ENCODE data around the gene FRMPD3. TPM values are rescaled to one million over a fixed set of nuclear protein-coding genes. Genes with fewer than 3 reads are reported as not detected.

Gene FRMPD3
- total RNA-seq, 4 donors from 2014 or later: under 0.01 to 0.04 TPM; not detected in 2

DNA sequence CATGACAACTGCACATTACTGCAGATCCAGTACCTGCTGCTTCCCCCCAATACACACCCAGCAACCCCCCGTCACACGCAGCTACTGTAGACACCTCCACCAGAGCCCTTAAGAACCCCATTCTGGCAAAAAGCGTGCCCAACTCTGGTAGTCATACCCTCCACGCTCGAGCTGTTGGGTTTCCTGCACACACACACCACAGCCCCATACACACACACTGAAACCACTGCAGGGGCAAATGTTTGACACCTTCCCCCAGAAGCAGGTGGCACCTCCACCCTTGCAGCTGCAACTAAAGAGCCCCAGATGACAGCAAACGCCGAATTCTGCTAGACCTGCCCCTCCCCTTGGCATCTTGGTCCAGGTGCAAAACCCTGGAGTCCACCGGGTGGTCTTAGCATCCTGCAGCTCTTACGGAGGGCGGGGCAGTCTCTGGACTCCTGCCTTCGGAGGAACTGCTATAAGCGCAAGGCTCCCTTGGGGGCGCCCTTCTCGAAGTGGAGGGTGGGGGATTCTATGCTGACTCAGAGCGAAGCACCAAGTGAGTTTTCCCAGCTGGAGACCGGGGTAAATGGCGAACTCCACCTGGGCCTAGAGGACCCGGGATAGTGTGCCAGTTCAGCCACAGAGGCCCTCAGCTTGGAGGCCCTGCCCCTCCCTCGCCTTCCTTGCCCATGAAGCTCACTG lies 1.5 kb downstream of the FRMPD3 start:
- H3K36me3 ChIP-seq: no peaks in the 10 kb centered on the region
- H3K4me1 ChIP-seq: peaks cover 0 to 18% (median 0%) of the 10 kb centered on the region in 3 donors
- H3K27me3 ChIP-seq: peaks cover 27% of the 10 kb centered on the region
- no peaks in the 10 kb centered on the region for H3K9me3 ChIP-seq
- H3K27ac ChIP-seq: no peak overlapping the region
- WGBS, 2 donors (ENCODE audit: low coverage in 1 of 2): 48% methylated on average over 3 of the region's 19 CpGs; no CpG with 5 or more reads in 1 of the 2 donors
- no peak overlapping the region for H3K4me3 ChIP-seq
- ATAC-seq: no peak
- TF ChIP-seq EP300 (IDR thresholded peaks at IDR 0.05) (no peak), POLR2A (IDR thresholded peaks at IDR 0.05) (no peak), POLR2AphosphoS5 (IDR thresholded peaks at IDR 0.05) (no peak)
- TF ChIP-seq, protein P1, sequence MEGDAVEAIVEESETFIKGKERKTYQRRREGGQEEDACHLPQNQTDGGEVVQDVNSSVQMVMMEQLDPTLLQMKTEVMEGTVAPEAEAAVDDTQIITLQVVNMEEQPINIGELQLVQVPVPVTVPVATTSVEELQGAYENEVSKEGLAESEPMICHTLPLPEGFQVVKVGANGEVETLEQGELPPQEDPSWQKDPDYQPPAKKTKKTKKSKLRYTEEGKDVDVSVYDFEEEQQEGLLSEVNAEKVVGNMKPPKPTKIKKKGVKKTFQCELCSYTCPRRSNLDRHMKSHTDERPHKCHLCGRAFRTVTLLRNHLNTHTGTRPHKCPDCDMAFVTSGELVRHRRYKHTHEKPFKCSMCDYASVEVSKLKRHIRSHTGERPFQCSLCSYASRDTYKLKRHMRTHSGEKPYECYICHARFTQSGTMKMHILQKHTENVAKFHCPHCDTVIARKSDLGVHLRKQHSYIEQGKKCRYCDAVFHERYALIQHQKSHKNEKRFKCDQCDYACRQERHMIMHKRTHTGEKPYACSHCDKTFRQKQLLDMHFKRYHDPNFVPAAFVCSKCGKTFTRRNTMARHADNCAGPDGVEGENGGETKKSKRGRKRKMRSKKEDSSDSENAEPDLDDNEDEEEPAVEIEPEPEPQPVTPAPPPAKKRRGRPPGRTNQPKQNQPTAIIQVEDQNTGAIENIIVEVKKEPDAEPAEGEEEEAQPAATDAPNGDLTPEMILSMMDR (IDR thresholded peaks at IDR 0.05): no peak

DNA sequence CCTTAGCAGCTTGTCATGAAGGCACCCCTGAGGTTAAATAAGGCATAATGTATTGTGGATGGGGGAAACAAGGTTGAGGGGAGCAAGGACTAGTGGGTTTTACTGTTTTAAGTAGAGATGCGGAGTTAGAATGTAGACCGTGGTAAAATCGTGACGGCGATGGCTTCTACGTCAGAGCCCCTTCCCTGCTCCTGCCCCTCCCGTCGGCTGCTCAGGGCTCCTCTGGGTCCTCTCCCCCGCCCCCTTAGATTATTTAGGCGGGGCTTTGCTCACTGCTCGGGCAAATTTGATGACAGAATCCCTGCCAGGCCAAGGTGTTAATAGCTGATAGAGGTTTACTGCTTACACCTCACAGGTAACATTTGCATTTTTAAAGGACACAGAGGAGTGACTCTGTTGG lies 2.3 kb downstream of the FRMPD3 start:
- no peaks in the 10 kb centered on the region for H3K36me3 ChIP-seq
- no peak overlapping the region for H3K4me3 ChIP-seq
- no peak for TF ChIP-seq EP300 (IDR thresholded peaks at IDR 0.05)
- TF ChIP-seq, protein P1 (IDR thresholded peaks at IDR 0.05): no peak
- no peak for TF ChIP-seq POLR2A (IDR thresholded peaks at IDR 0.05)
- TF ChIP-seq POLR2AphosphoS5 (IDR thresholded peaks at IDR 0.05): no peak
- peaks cover 27% of the 10 kb centered on the region for H3K27me3 ChIP-seq
- H3K27ac ChIP-seq: no peak overlapping the region
- ATAC-seq: no peak
- 65% methylated on average over 10 of the region's 11 CpGs; no CpG with 5 or more reads in 1 of the 2 donors for WGBS, 2 donors (ENCODE audit: low coverage in 1 of 2)
- H3K4me1 ChIP-seq: peaks cover 0 to 18% (median 0%) of the 10 kb centered on the region in 3 donors
- H3K9me3 ChIP-seq: no peaks in the 10 kb centered on the region

DNA sequence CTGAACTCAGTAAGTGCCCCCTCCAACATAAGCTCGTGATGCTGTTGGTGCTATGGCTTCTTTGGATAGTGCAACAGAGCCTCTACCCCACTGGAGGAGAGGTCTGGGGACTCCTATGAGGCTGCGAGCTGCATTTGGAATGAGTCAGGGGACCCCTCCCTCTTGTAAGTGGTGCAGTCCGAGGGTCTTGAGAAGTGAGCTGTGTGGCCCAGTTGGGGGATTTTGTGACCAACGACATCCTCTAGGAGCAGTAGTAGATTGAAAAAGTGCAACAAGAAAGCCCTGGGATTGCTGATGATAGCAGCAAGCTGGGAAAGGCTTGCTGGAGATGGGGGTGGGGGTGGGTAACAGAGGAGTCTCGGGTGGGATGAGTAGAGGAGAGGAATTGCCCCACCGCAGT lies 3.1 kb downstream of the FRMPD3 start:
- TF ChIP-seq EP300 (IDR thresholded peaks at IDR 0.05) (no peak), POLR2A (IDR thresholded peaks at IDR 0.05) (no peak), POLR2AphosphoS5 (IDR thresholded peaks at IDR 0.05) (no peak)
- TF ChIP-seq, protein P1 (IDR thresholded peaks at IDR 0.05): no peak
- 60% methylated on average over 1 of the region's 6 CpGs; no CpG with 5 or more reads in 1 of the 2 donors for WGBS, 2 donors (ENCODE audit: low coverage in 1 of 2)
- H3K4me3 ChIP-seq: no peak overlapping the region
- H3K9me3 ChIP-seq: no peaks in the 10 kb centered on the region
- H3K4me1 ChIP-seq: peaks cover 0 to 18% (median 0%) of the 10 kb centered on the region in 3 donors
- H3K27ac ChIP-seq: no peak overlapping the region
- no peak for ATAC-seq
- peaks cover 27% of the 10 kb centered on the region for H3K27me3 ChIP-seq
- H3K36me3 ChIP-seq: no peaks in the 10 kb centered on the region

DNA sequence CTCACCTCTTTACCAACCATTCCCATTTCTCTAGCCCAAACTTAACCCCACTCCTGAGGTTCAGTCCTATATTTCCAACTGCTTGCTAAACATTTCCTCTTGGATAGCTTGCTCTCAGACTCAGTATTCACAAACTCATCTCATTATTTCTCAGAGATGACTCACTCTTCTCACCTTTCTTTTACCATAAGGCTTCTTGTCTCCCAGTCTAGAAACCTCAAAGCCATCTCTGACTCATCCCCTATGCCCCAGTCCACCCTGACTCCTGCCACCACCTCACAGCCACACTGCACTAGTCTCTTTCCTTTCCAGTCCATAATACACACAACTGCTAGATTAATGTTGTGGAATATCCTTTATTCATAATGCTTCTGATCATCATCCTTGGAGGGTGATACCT lies 4.8 kb downstream of the FRMPD3 start:
- Histone ChIP-seq H3K27ac (no peak overlapping the region), H3K4me1 (peaks cover 0 to 10% (median 0%) of the 10 kb centered on the region in 3 donors), H3K27me3 (peaks cover 17% of the 10 kb centered on the region), H3K4me3 (no peak overlapping the region), H3K9me3 (no peaks in the 10 kb centered on the region), H3K36me3 (no peaks in the 10 kb centered on the region)
- TF ChIP-seq POLR2A (IDR thresholded peaks at IDR 0.05) (no peak), EP300 (IDR thresholded peaks at IDR 0.05) (no peak), POLR2AphosphoS5 (IDR thresholded peaks at IDR 0.05) (no peak)
- TF ChIP-seq, protein P1 (IDR thresholded peaks at IDR 0.05): no peak
- no peak for ATAC-seq

DNA sequence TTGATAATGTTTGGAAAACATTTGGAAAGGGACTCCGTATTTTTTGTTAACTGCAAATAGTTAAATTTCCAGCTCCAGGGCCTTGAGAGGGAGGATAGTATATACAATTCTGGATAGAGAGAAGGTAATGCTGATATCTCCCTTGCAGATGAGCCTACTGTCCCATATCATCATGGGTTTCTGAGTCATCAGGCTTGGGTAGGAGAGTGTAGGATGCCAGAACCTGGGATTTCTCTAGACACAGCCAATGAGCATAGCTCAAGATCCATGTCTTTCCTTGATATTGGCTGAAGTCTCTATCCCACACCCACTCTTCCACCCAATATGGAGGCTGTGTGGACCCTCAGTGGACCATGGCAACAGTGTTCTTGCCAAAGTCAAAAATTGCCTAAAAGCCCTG lies 7.8 kb downstream of the FRMPD3 start:
- WGBS, 2 donors (ENCODE audit: low coverage in 1 of 2): 80 to 100% methylated on average over 1 of the region's 1 CpG
- no peak for ATAC-seq
- H3K27me3 ChIP-seq: no peaks in the 10 kb centered on the region

More for the DNA sequence above, 7.8 kb downstream of the FRMPD3 start:
- H3K4me1 ChIP-seq: no peaks in the 10 kb centered on the region
- no peaks in the 10 kb centered on the region for H3K36me3 ChIP-seq
- no peak overlapping the region for H3K4me3 ChIP-seq
- TF ChIP-seq POLR2AphosphoS5 (IDR thresholded peaks at IDR 0.05) (no peak), POLR2A (IDR thresholded peaks at IDR 0.05) (no peak), EP300 (IDR thresholded peaks at IDR 0.05) (no peak)
- TF ChIP-seq, protein P1 (IDR thresholded peaks at IDR 0.05): no peak
- no peaks in the 10 kb centered on the region for H3K9me3 ChIP-seq
- no peak overlapping the region for H3K27ac ChIP-seq
